ENCODE measurements around the gene OLFM1. TPM values are rescaled to one million over a fixed set of nuclear protein-coding genes. Genes with fewer than 3 reads are reported as not detected.
"Not testable (repeated sequence)": the region's sequence is repeated elsewhere in the genome, so short reads cannot be mapped to it uniquely, and the experiment has no call there.

The OLFM1 gene
- total RNA-seq, 1 donor from 2014 or later, result 0.96 TPM

- Histone ChIP-seq H3K36me3 (ENCODE audit: control insufficient read depth, insufficient read depth, low read length) (no peaks in the 10 kb centered on the region), H3K4me3 (ENCODE audit: low read depth, low read length) (no peak overlapping the region), H3K27me3 (ENCODE audit: control insufficient read depth, insufficient read depth, low read length) (no peaks in the 10 kb centered on the region)
- DNase-seq (ENCODE audit: low read depth), result no peak
- no peak for TF ChIP-seq CTCF (IDR thresholded peaks at IDR 0.05; ENCODE audit: insufficient read depth, low read length, poor library complexity, severe bottlenecking)
These were observed 71.1 kb downstream of the OLFM1 start for GRCh38 chr9:135158564-135158937.

GRCh38 chr9:135159801-135160200, 72.3 kb downstream of the OLFM1 start:
- DNase-seq (ENCODE audit: low read depth), result no peak
- Histone ChIP-seq H3K36me3 (ENCODE audit: control insufficient read depth, insufficient read depth, low read length) (no peaks in the 10 kb centered on the region), H3K27me3 (ENCODE audit: control insufficient read depth, insufficient read depth, low read length) (no peaks in the 10 kb centered on the region), H3K4me3 (ENCODE audit: low read depth, low read length) (no peak overlapping the region)
- TF ChIP-seq CTCF (IDR thresholded peaks at IDR 0.05; ENCODE audit: insufficient read depth, low read length, poor library complexity, severe bottlenecking), result no peak

- no peak for DNase-seq (ENCODE audit: low read depth)
- no peak for TF ChIP-seq CTCF (IDR thresholded peaks at IDR 0.05; ENCODE audit: insufficient read depth, low read length, poor library complexity, severe bottlenecking)
- H3K27me3 ChIP-seq (ENCODE audit: control insufficient read depth, insufficient read depth, low read length), result no peaks in the 10 kb centered on the region
- H3K36me3 ChIP-seq (ENCODE audit: control insufficient read depth, insufficient read depth, low read length), result no peaks in the 10 kb centered on the region
- H3K4me3 ChIP-seq (ENCODE audit: low read depth, low read length), result no peak overlapping the region
These were observed 73.4 kb downstream of the OLFM1 start for GRCh38 chr9:135160862-135161261.

- DNase-seq (ENCODE audit: low read depth); H3K4me3 ChIP-seq (ENCODE audit: low read depth, low read length); H3K27me3 ChIP-seq (ENCODE audit: control insufficient read depth, insufficient read depth, low read length); H3K36me3 ChIP-seq (ENCODE audit: control insufficient read depth, insufficient read depth, low read length): not testable (repeated sequence)
These were observed 75.1 kb downstream of the OLFM1 start for GRCh38 chr9:135162599-135162998.

GRCh38 chr9:135163023-135163780, 75.7 kb downstream of the OLFM1 start:
- DNase-seq (ENCODE audit: low read depth), result no peak
- Histone ChIP-seq H3K4me3 (ENCODE audit: low read depth, low read length) (no peak overlapping the region), H3K36me3 (ENCODE audit: control insufficient read depth, insufficient read depth, low read length) (no peaks in the 10 kb centered on the region), H3K27me3 (ENCODE audit: control insufficient read depth, insufficient read depth, low read length) (no peaks in the 10 kb centered on the region)
- TF ChIP-seq CTCF (IDR thresholded peaks at IDR 0.05; ENCODE audit: insufficient read depth, low read length, poor library complexity, severe bottlenecking), result no peak

- no peak for DNase-seq (ENCODE audit: low read depth)
- no peak overlapping the region for H3K4me3 ChIP-seq (ENCODE audit: low read depth, low read length)
- H3K27me3 ChIP-seq (ENCODE audit: control insufficient read depth, insufficient read depth, low read length), result no peaks in the 10 kb centered on the region
- no peaks in the 10 kb centered on the region for H3K36me3 ChIP-seq (ENCODE audit: control insufficient read depth, insufficient read depth, low read length)
- no peak for TF ChIP-seq CTCF (IDR thresholded peaks at IDR 0.05; ENCODE audit: insufficient read depth, low read length, poor library complexity, severe bottlenecking)
These were observed 76.6 kb downstream of the OLFM1 start for GRCh38 chr9:135164036-135164435.
